Loucy (cell line): ENCODE data around the gene DACH1.

Source experiments
- CTCF ChIP-seq: fragments of 200-600 bp; sonication (generic); conservative IDR thresholded peaks from 2 replicates; pipeline ENCODE4 v1.5.1; 2014; ENCODE audit warnings: mild to moderate bottlenecking, antibody characterized with exemption, low read length
- EZH2phosphoT487 ChIP-seq: fragments of 200-600 bp; IDR thresholded peaks from 2 replicates; pipeline ENCODE4 v1.6.1; 2018; ENCODE audit warnings: antibody characterized with exemption, mild to moderate bottlenecking, moderate library complexity, borderline replicate concordance

GRCh38 chr13:71399631-71400215 lies 467.3 kb downstream of the DACH1 start:
- TF ChIP-seq CTCF (no peak), EZH2phosphoT487 (no peak)
